Uterus (tissue), 2 donors: ENCODE measurements around the gene HOXA10.

Source experiments
- POLR2A ChIP-seq, 2 donors: fragments of 450-650 bp; IDR thresholded peaks; one replicate each; pipeline ENCODE4 v1.6.1; 2016; ENCODE audit warnings: antibody characterized with exemption in 2 of 2, mild to moderate bottlenecking in 1 of 2, moderate library complexity in 1 of 2
- TF ChIP-seq, protein P1 (sequence below), 4 experiments: fragments of 200-600 bp in 2 of 4; fragments of 450-650 bp in 2 of 4; sonication (generic) in 2 of 4; IDR thresholded peaks; one replicate each; pipeline ENCODE4 v1.5.1; 2016 to 2019; ENCODE audit warnings: antibody characterized with exemption in 4 of 4, mild to moderate bottlenecking in 2 of 4, moderate library complexity in 1 of 4

DNA sequence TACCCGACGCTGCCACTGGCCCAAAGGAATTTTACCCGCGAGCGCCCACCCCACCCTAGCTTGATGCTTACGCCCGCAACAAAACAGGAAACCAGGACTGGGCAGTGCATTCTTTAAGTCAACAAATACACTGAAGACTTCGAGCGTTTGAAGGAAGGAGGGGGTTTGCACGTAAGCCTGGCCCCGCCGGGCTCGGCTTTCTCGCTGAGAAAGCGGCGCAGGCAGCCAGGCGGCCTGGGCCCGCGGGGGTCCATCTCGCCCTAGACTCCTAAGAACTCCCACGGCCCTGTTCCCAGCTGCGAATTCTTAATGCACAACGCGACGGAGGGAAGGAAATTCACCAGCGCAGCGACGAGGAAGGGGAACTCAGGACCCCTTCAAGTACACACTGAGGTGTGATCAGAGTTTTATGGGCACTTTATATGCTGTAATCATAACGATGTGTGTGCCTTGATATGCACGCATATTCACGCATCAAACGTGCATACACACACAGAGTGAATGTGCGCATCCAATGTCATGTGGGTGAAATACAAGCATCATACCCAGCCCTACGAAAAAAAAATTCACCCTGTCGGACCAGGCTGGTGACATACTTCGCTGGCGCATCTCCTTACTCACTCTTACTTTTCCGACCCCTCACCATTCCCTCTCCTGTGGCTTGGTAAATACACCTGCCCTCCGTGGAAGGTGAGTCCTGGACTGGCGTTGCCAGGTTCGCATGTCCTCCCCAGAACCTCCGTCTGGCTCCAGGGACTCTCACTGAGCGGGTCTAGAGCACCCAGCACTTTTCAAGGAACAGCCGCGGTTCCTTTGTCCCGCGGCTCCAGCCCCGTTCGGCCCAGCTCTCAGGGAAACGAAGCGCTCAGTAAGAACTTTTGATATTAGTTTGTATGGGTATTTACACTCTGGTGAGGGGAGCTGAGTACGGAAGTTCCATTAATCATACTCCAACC is 31.5 kb upstream of the HOXA10 start:
- TF ChIP-seq, protein P1, sequence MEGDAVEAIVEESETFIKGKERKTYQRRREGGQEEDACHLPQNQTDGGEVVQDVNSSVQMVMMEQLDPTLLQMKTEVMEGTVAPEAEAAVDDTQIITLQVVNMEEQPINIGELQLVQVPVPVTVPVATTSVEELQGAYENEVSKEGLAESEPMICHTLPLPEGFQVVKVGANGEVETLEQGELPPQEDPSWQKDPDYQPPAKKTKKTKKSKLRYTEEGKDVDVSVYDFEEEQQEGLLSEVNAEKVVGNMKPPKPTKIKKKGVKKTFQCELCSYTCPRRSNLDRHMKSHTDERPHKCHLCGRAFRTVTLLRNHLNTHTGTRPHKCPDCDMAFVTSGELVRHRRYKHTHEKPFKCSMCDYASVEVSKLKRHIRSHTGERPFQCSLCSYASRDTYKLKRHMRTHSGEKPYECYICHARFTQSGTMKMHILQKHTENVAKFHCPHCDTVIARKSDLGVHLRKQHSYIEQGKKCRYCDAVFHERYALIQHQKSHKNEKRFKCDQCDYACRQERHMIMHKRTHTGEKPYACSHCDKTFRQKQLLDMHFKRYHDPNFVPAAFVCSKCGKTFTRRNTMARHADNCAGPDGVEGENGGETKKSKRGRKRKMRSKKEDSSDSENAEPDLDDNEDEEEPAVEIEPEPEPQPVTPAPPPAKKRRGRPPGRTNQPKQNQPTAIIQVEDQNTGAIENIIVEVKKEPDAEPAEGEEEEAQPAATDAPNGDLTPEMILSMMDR (IDR thresholded peaks at IDR 0.05), result no peak
- TF ChIP-seq POLR2A (IDR thresholded peaks at IDR 0.05), result no peak
